Kidney tubule cell (primary cell): ENCODE data around the gene SLC22A6.

Experiments used
- DNase-seq: peaks from one replicate; pipeline ENCODE4 v3.0.0-alpha.2; 2018; ENCODE audit warnings: low spot score

The SLC22A6 gene

GRCh38 chr11:62931499-62932278 lies 53.1 kb downstream of the SLC22A6 start:
- DNase-seq, result no peak

DNA sequence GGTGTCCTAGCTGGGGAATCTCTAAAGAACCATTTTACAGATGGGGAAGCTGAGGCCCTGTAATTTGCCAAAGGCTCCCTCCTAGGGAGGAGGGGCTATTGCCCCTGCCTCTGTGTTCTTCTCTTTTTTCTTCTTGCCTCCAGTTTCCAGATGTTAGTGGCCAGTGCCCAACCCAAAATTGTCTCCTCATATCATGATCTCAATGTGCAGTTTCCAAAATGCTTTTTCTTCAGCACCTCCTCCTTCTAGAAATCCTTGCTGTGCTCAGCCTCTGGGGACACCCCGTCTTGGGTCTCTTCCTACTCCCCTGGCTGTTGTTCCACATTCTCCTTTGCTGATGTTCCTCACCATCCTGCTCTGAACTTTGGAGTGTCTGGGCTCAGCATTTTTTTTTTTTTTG lies 54.1 kb downstream of the SLC22A6 start:
- DNase-seq, result no peak

GRCh38 chr11:62930157-62930556 lies 54.6 kb downstream of the SLC22A6 start:
- no peak for DNase-seq

- no peak for DNase-seq
Measured at GRCh38 chr11:62928011-62928410, 56.8 kb downstream of the SLC22A6 start.

- DNase-seq, result no peak
Measured at GRCh38 chr11:62926680-62927455, 57.9 kb downstream of the SLC22A6 start.
